ENCODE results near the gene SULF2.

SULF2 gene

DNA sequence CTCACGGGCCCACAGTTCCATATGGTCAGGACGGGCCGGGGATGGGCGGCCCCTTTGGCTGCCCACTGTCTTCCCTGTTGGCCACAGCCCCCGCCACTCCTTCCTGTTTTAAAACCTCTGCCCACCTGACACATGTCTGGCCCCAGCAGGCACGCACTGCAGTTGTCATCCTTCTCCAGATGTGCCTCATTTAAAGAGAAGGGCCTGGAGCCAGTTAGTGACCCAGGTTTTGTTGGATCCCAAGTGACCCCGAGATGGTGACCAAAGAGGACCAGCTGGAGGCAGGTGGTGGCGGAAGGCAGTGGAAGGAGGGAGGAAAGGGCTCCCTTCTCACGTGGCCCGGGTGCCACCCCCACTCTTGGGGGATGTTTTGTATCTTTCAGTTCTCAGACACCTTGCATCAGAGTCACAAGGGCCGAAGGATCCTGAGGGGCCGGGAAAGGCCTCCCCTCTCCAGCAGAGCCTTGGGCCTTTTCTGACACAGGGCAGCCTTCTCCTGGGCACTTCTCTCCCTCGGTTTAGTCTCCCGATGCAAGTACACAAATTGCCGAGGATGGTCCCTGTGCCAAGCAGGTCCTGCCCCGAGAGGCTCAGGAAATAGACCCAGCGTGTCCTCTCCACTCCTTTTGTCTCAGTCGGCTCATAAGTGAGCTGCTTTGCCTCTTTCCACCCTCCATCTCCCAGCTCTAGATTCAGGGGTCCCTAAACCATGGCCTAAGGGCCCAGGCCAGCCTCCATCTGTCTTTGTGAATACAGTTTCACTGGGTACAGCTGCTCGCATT lies 117.6 kb downstream of the SULF2 start:
- no peak for DNase-seq

DNA sequence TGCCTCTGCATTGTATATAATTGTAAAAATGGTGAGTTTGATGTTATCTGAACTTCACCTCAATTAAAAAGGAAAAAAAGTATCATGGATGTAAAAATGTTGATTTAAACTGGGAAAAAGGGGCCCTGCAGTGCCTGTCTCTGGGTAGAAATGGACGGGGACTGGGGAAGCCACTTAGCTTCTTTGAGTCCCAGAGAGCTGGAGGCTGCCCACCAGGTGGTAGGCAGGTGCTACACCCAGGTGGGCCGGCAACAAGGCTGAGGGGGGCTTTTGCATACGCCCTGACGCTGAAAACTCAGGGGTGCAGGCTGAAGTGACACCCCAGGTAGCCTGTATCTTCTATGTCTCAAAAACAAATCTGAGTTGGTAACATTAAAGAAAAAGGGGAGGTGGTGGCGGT lies 118.2 kb downstream of the SULF2 start:
- no peak for DNase-seq

DNA sequence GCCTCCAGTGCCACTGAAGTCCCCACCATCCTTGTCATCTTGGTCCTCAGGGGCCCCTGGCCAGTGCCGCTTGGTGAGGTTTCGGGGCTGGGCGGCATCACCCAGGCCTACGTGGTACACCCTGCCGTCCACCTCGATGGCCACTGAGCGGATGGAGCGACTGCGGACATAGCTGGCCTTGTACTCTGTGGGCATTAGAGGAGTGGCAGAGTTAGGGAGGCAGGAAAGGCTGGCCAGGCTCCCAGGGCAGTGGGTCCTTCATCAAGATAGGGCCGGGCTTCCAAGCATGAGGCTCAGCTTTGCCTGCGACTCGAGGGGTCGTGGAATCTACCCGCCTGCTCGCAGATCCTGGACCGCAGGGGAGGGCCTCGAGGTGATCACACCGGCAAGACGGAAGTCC lies 119.0 kb downstream of the SULF2 start:
- no peak for DNase-seq

DNA sequence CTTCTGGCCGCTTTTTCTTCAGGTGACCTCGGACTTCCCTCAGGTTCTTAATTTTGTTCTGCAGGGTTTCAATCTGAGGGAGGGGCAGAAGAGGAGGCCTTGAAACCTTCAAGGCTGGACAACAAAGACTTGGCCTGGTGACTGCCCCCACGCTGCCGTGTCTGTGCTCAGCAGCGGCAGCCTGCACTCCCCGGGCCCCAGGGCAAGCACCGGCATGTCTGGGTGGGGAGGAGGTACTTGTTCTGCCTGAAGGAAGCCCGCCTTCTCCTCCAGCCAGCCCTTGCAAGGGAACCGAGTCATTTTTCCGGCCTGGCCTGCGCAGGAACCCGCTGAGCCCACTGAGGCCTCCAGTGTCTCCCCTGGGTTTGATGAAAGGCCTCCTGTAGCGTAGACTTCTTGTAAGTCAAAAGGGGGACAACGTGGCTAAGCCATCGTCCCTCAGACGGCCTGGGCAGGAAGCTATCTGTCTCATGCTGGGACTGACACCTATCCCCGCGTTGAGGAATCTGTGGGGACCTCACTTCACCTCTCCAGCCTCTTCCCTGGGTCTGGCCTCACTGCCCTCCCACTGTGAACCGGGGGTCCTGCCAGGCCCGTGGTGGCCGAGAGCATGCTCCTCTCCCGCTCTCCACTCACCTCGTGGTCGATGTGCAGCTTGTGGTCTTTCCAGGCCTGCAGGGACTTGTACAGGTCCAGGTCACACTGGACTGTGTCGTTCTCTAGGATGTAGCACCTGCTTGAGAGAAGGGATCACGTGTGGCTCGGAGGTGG lies 119.9 kb downstream of the SULF2 start:
- no peak for DNase-seq

DNA sequence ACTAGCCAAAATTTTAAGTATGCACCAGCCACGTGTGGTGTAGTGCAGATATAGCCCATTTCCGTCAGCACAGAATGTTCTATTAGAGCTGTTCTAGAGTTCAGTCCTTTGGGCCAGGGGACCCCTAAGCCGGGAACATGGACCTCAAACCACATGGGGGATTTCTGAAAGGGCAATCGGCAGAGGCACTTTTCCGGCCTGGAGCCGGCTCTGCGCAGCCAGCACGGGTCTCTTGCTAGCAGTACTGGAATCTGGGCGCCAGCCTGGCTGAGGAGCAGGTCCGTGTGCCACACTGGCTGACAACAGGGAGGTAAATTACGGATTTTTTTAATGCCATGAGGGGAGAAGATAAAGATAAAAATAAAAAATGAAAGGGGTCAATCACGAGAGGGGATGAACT lies 120.5 kb downstream of the SULF2 start:
- no peak for DNase-seq

DNA sequence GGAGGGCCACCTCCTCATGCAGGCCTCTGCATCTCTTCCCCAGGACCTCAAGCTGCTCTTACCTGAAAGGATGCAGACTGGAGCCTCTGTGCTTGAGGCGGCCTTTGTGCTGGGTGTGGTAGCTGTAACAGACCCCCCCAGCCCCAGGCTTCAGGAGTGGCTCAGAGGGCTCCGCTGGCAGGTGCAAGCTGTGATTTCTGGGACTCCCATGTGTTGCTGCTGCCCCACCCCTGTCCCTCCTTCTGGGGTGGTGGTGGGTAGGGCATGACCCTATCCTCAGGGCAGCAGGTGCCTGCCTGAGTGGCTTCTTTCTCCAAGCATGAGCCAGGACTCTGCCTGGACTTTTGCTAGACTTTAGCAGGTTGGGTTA lies 121.2 kb downstream of the SULF2 start:
- DNase-seq, result no peak

DNA sequence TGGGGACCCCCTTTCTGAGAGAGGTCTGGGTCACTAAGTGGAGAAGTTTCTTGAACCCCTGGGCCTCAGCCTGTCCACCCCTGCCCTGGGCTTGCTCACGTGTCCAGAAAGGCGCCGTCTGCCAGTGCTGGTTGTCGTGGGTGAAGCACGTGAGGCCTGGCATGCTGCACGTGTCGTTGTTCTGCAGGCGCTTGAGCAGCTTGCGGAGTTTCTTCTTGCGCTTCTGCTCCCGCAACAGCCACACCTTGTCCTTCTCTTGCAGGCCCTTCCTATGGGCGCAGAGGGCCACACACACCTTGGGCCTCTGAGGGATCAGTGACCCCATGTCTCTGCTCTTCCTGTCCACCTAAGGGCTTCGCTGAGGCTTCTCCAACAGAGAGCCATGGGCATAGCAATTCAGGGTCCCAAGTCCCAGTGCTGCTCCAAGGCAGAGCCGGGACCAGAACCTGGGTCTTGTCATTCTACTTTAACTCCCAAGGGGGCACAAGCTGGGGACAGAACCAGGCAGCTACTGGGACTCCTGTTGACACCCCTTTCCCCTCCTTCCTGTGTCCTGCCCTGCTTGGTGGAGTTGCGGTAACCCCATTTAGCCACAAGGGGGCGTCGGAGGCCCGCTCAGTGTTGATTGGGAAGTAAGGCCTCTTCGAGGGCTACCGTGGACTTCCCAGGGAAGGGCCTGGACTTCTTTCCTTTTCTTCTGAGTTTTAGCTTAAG lies 121.8 kb downstream of the SULF2 start:
- peak; percentile 33 for DNase-seq

DNA sequence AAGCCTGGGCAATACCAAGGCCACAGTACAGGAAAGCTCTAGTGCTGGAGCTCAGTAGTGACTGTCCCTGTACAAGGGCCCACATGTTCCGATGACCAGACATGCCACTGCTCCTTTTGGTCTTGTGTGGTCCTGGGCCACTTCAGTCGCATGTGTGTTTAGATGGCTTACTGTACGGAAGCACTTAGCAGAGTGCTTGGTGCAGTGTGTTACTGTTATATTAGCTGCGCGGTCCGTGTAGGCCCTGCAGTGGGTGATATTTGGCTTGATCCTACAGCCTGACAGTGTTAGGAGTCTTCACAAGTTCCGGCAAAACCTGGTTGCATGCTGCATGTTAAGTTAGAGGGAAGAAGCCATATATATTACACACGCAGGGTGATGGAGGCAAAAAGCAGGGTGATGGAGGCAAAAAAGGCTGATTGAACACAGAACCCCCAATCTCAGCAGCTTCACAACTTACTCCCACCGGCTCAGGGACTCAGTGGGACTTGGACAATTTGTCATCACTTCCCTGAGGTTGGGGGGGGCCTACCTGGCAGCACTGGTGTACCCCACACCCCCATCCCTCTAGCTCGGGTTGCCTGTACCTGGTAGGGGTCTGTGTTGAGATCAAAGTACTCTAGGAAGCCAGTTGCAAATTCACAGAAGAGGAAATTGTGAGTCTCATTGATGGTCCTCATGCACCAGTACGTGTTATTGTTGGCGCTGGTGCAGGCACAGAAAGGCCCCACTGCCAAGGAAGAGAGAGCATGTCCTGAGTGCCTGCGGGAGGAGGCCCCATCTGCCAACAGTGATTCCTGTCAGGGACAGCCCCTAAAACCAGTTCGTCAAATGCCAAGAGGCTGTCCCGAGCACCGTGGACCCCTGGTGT lies 122.6 kb downstream of the SULF2 start:
- DNase-seq, result no peak

DNA sequence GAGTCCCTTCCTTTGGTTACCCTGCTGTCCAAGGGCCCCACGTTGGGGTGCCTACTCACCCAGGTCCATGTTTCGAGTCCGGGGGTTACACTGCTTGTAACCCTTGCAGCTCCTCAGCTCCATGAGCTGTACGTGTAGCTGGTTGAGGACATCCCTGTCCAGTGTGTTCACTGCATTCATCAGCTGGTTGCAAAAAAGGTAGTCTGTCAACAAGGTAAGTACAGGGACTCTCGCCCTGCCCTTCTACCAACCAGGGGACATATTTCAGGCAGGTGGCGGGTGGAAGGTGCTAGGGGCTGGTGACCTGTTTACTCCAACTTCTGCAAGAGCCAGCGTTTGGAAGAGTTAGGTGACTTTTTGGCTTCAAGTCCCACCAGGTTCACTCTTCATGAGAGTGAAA lies 123.6 kb downstream of the SULF2 start:
- DNase-seq, result no peak

DNA sequence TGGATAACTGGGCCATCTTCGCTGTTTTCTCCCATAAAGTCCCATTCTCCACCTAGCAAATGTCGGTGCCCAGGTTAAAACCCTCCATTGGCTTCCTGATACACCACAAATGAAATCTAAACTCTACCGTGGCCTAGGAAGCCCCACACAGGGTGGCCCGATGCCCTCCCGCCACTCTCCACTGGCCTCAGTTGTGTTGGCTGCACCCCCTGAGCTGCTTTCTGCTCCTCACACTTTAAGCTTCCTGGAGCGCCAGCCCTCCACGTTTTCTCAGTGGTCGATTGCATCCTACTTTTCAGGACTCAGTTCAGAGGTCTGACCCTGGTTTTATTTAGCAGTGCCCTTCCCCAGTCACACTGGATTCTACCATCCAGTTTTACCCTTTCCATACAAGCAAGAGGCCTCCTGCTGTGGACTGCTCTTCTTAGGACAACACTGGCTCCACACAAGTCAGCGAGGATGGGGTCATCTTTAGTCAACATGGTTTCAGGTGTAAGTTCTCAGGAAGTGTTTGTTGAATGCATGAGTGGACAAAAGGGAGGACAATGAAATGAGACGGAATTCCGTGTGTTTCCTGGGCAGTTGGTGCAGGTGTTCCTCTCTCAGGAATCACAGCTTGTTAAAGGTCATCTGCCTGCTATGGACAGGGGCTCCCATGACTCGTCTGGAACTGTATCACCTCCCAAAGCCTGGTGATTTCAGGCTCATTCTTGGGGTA lies 124.1 kb downstream of the SULF2 start:
- DNase-seq, result no peak

DNA sequence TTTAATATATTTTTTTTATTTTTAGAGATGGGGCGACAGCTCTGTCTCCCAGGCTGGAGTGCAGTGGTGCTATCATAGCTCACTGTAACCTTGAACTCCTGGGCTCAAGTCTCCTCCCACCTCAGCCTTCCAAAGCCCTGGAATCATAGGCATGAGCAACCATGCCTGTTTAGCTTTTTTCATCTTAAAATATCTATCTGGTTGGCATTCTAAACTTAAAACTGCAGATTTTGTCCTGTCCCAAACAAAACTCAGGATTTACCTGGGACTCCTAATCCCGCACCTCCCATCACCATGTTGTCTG lies 124.7 kb downstream of the SULF2 start:
- no peak for DNase-seq

DNA sequence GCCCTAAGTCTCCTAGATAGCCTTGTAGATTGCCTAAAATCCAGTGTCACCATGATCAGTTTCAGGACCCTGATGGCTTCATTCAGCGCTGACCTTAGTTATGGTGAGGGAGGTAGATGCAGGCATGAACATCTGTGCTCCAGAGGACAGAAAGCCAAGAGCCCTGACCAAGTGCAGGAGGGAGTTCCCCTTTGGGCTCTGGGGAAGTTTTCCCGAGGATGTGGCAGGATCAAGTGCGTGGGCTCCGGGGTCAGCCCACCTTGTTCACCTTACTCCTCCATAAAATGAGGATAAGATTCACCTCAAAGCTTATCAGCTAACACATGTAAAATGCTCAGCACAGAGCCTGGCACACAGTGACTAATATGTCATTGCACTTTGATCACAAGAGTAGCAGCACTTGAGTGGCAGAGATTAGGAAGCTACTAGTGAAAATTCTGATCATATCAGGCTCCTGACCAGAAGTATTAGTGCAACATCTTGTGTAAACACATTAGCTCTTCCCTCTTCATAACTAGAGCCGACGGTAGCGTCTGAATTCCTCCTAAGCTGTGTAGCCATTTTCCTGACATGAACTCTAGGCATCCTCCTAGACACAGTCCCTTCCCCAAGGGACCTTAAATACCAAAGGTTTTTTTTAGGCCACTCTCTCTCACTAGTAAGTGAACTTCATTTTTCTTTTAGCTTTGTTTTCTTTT lies 125.2 kb downstream of the SULF2 start:
- no peak for DNase-seq

DNA sequence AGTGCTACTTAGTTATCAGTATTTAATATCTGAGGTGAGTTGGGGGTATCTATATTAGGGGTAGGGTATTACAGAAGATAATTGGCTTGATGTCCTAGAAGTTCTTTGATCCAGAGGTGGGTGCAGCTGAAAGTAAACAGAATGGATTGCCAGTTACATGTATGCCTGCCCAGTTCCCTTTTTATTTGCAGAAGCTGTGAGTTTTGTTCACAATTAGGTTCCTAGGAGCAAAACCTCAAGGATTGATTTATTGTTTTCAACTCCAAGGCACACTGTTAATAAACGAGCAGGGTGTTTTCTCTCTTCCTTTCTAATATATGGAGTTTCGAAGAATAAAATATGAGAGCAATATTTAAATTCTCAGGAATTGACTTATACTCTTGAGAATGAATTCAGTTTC lies 129.0 kb downstream of the SULF2 start:
- no peak for DNase-seq

DNA sequence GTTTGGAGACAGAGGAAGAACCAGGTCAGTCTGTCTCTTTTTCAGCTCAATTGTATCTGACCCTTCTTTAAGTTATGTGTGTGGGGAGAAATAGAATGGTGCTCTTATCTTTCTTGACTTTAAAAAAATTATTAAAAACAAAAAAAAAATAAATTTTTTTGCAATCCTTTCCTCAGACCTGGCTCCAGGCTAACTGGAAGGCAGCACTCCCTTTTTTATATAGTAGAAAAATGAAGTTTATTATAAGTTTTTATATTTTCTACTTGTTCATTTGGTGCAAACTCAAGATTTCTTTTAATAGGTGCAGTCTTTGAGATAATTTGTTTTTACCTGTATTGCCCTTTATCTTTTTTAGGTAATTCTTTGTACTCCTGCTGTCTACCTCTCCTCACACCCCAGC lies 129.6 kb downstream of the SULF2 start:
- no peak for DNase-seq

DNA sequence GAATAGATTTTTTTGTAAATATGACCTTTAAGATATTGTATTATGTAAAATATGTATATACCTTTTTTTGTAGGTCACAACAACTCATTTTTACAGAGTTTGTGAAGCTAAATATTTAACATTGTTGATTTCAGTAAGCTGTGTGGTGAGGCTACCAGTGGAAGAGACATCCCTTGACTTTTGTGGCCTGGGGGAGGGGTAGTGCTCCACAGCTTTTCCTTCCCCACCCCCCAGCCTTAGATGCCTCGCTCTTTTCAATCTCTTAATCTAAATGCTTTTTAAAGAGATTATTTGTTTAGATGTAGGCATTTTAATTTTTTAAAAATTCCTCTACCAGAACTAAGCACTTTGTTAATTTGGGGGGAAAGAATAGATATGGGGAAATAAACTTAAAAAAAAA lies 130.9 kb downstream of the SULF2 start:
- DNase-seq, result no peak

DNA sequence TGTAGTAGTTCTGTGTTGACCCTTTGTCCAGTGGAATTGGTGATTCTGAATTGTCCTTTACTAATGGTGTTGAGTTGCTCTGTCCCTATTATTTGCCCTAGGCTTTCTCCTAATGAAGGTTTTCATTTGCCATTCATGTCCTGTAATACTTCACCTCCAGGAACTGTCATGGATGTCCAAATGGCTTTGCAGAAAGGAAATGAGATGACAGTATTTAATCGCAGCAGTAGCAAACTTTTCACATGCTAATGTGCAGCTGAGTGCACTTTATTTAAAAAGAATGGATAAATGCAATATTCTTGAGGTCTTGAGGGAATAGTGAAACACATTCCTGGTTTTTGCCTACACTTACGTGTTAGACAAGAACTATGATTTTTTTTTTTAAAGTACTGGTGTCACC lies 131.4 kb downstream of the SULF2 start:
- DNase-seq, result no peak

DNA sequence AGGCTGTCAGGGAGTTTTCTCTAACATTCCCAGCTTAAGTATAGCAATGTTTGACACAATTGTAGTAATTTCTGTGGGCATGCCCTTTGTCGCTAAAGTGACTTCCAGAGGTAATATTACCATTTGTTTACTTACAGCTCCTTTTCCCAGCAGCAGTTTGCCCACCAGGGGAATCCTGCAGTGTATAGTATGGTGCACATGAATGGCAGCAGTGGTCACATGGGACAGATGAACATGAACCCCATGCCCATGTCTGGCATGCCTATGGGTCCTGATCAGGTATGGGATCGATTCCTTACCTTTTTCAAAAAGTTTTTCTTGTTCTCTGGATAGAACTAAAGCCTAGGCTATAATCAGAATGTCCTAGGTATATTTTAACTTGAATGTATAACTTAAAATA lies 132.5 kb downstream of the SULF2 start:
- no peak for DNase-seq

DNA sequence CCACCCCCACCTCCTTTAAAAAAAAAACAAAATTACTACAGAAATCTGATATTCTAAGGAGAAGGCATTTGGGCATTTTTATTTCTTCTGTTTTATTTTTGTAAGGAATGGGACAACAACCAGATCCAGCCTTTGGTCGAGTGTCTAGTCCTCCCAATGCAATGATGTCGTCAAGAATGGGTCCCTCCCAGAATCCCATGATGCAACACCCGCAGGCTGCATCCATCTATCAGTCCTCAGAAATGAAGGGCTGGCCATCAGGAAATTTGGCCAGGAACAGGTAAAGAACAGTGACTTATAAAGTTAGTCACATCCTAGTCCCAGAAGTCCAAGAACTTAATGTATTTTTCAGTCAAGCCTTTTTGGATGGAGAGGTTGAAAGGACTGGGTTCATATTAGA lies 133.0 kb downstream of the SULF2 start:
- DNase-seq, result no peak

DNA sequence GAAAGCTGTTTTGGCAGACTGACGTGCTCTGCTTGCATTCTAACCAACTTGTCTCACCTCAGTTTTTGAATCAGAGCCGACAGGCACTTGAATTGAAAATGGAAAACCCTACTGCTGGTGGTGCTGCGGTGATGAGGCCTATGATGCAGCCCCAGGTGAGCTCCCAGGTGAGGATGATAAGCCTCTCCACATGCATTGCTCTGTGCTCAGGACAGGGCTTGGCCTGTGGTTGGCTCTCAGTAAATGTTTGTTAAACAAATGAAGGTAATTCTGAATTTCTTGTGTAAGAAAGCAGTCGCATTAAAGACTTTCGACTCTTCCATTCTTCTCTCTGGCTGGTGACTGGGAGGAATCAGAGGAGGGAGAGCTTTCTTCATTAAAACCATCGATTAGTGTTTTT lies 136.3 kb downstream of the SULF2 start:
- no peak for DNase-seq

DNA sequence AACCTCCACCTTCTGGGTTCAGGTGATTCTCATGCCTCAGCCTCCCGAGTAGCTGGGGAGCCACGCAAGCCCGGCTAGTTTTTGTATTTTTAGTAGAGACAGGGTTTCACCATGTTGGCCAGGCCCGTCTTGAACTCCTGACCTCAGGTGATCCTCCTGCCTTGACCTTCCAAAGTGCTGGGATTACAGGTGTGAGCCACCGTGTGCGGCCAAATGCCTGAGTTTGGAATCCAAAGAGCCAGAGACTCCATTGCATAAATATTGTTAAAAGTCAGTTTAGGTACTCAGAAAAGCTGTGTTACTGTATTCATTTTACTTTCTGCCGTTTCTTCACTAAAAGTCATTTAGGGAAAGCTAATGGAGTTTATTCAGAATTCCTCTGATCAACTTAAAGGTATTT lies 137.3 kb downstream of the SULF2 start:
- DNase-seq, result no peak

DNA sequence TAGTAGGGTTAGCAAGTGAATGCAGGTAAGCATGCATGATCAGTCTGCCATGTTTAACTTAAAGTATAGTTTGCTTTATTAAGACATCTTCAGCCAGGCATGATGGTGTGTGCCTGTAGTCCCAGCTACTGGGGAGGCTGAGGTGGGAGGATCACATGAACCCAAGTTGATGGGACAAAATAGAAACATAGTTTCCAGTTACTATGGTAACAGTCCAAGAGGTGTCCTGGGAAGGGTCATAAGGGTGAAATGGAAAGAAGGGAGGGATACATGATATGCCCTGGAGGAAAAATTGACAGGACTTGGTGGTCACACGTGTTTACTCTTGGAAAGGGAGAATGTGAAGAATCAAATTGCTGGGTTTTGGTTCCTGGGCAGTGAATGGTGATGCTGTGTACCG lies 139.6 kb downstream of the SULF2 start:
- DNase-seq, result no peak

DNA sequence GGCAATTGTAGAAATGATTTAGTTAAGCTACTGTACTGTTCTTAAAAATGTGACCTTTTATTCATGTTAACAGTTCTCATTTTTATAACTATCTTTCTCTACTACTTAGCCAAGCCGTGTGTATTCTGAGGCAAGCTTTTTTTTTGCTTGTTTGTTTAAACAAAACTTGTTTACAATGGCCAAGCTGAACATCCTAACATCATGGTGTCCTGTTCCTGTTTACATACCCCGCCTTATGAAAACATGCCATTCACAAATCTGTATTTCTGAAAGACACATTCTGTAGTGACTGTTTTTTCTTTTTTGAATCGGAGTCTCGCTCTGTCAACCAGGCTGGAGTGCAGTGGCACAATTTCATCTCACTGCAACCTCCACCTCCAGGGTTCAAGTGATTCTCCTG lies 142.7 kb downstream of the SULF2 start:
- no peak for DNase-seq

Data from DMS79 treated with DMSO at 0.1 percent for 48 hours (cell line).